HCT116 (cell line): ENCODE results near the gene TMEM240. TPM values are rescaled to one million over a fixed set of nuclear protein-coding genes. Genes with fewer than 3 reads are reported as not detected.
"Not testable (repeated sequence)": the region's sequence is repeated elsewhere in the genome, so short reads cannot be mapped to it uniquely, and the experiment has no call there.

Experiments used
- ATAC-seq: fragments of 200-7000 bp; cut with Tn5 transposase; 2 replicates; pipeline ENCODE4 v1.9.1; 2020; ENCODE audit warnings: mild to moderate bottlenecking, moderate library complexity
- BruUV-seq: library from RNA; stranded (reverse); fragments of 400-500 nt; replicated peaks from 2 replicates; lab custom pipeline; 2021; lab: Mats Ljungman, UMichigan
- CTCF ChIA-PET: fragments of 300-600 bp; sonication (Branson Sonifier 250); formaldehyde crosslinking; loops from one replicate; lab custom pipeline; 2021; ENCODE audit warnings: antibody characterized with exemption; lab: Charles Lee
- POLR2A ChIA-PET: fragments of 300-600, 350-600 bp; sonication (Branson Sonifier 250); formaldehyde crosslinking; loops from one replicate; lab custom pipeline; 2021; ENCODE audit warnings: antibody characterized with exemption; lab: Charles Lee
- RAD21 ChIA-PET, 2 experiments: fragments of 300-600 bp; sonication (Branson Sonifier 250); formaldehyde crosslinking; loops; one replicate each; lab custom pipeline; 2023; ENCODE audit warnings: low total read pairs in 2 of 2; ENCODE audit not compliant: uncharacterized antibody in 2 of 2, unreplicated experiment in 2 of 2, low non-redundant PET in 1 of 2; lab: Charles Lee
- DNase-seq: peaks from one replicate; pipeline ENCODE4 v3.0.0-alpha.2; 2010; ENCODE audit warnings: low read depth, low spot score
- H2AFZ ChIP-seq: fragments of 200-600 bp; shearing (Covaris generic), sonication (generic); 2 replicates; pipeline ENCODE4 v1.6.1; 2017; ENCODE audit warnings: low read depth, mixed run types, mixed read lengths, antibody characterized with exemption, low read length; ENCODE audit not compliant: poor library complexity, severe bottlenecking
- H3K27ac ChIP-seq: 2 replicates; pipeline ENCODE4 v1.5.1; 2012; ENCODE audit warnings: low read depth, low read length
- H3K27me3 ChIP-seq: fragments of 200-600 bp; sonication (generic); 2 replicates; pipeline ENCODE4 v1.6.1; 2016; ENCODE audit warnings: mixed run types, low read length, mixed read lengths; ENCODE audit not compliant: insufficient read depth
- H3K36me3 ChIP-seq, 2 experiments: fragments of 200-500 bp in 1 of 2; fragments of 200-600 bp in 1 of 2; sonication (Bioruptor generic) in 1 of 2; sonication (generic) in 1 of 2; 2 replicates each; pipeline versions ENCODE4 v1.5.1 to v1.6.1; 2014 to 2016; ENCODE audit warnings: low read length in 2 of 2, inconsistent platforms in 1 of 2, mixed read lengths in 1 of 2, mixed run types in 1 of 2; ENCODE audit not compliant: insufficient read depth in 2 of 2, control insufficient read depth in 1 of 2
- H3K4me1 ChIP-seq, 2 experiments: fragments of 200-600 bp in 1 of 2; sonication (generic) in 1 of 2; 2 replicates each; pipeline versions ENCODE4 v1.5.1 to v1.6.1; 2012 to 2017; ENCODE audit warnings: low read length in 2 of 2, inconsistent platforms in 1 of 2, mild to moderate bottlenecking in 1 of 2, mixed read lengths in 1 of 2, mixed run types in 1 of 2, moderate library complexity in 1 of 2; ENCODE audit not compliant: insufficient read depth in 2 of 2, control insufficient read depth in 1 of 2
- H3K4me2 ChIP-seq: fragments of 200-600 bp; sonication (generic); 2 replicates; pipeline ENCODE4 v1.6.1; 2017; ENCODE audit warnings: mixed run types, low read length, mixed read lengths
- H3K4me3 ChIP-seq, 2 experiments: fragments of 200-600 bp in 1 of 2; sonication (generic) in 1 of 2; replicated peaks in 1 of 2; 2 replicates each; pipeline ENCODE4 v1.5.1; 2011 to 2016; ENCODE audit warnings: low read length in 2 of 2, control low read depth in 1 of 2, low read depth in 1 of 2, mild to moderate bottlenecking in 1 of 2, mixed read lengths in 1 of 2, mixed run types in 1 of 2
- H3K79me2 ChIP-seq: fragments of 200-600 bp; sonication (generic); 2 replicates; pipeline ENCODE4 v1.6.1; 2017; ENCODE audit warnings: mild to moderate bottlenecking, mixed run types, low read length, moderate library complexity, mixed read lengths; ENCODE audit not compliant: insufficient read depth
- H3K9ac ChIP-seq: fragments of 200-600 bp; sonication (generic); 2 replicates; pipeline ENCODE4 v1.6.1; 2016; ENCODE audit warnings: low read length, mixed read lengths
- H3K9me2 ChIP-seq: fragments of 200-600 bp; sonication (generic), shearing (Covaris generic); 2 replicates; pipeline ENCODE4 v1.6.1; 2017; ENCODE audit warnings: mixed run types, mild to moderate bottlenecking, moderate library complexity; ENCODE audit not compliant: insufficient read depth
- H3K9me3 ChIP-seq, 2 experiments: fragments of 200-500 bp in 1 of 2; fragments of 200-600 bp in 1 of 2; sonication (Bioruptor generic) in 1 of 2; sonication (generic) in 1 of 2; 2 replicates each; pipeline ENCODE4 v1.6.1; 2014 to 2017; ENCODE audit warnings: low read length in 2 of 2, mixed read lengths in 2 of 2, inconsistent platforms in 1 of 2, low read depth in 1 of 2, mild to moderate bottlenecking in 1 of 2, mixed run types in 1 of 2, moderate library complexity in 1 of 2; ENCODE audit not compliant: control insufficient read depth in 1 of 2, insufficient read depth in 1 of 2
- H4K20me1 ChIP-seq: fragments of 200-600 bp; sonication (generic), shearing (Covaris generic); 2 replicates; pipeline ENCODE4 v1.6.1; 2017; ENCODE audit warnings: mixed run types, mild to moderate bottlenecking, moderate library complexity; ENCODE audit not compliant: insufficient read depth
- intact Hi-C: fragments of 100-400 bp; cut with micrococcal nuclease; formaldehyde crosslinking; loops from 2 replicates; pipeline ENCODE4 v1.10.0; 2022
- total RNA-seq: library from RNA; stranded (reverse); gene quantifications from one replicate; pipeline ENCODE4 v1.2.1, GENCODE V29; 2021; ENCODE audit not compliant: unreplicated experiment

The TMEM240 gene
- total RNA-seq, 1 experiment from 2014 or later = 2.3 TPM

DNA sequence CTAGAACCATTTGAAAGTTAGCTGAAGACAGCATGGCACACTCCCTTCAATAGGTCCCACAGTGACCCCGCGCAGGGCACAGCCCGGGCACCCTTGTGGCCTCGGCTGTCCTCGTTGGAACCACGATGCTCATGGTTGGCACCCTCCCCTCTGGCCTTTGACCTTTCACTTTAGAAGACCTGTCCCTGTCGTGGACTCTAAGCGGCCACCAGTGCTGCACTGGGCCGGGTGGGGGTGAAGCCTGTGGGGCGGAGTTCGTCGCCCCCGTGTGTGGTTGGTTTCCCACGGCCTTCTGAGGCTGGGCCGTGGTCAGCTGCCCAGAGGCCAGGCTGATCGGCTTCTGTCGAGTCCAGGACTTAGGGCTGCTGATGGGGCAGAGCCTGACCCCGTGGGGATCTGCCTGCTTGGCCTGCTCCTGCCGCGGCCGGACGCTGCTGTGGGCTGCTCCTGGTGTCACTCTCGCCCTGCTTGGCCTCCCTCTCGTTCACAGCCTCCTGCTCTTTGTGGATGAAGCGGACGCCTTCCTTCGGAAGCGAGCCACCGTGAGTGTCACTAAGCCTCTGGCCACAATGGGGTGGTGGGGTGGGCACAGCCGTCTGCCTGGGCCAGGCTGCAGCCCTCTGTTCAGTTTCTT lies 15.6 kb downstream of the TMEM240 start:
- ATAC-seq, RAD21 ChIA-PET, POLR2A ChIA-PET, H3K4me2 ChIP-seq, intact Hi-C loops, H3K9me3 ChIP-seq, H3K27me3 ChIP-seq, H2AFZ ChIP-seq, CTCF ChIA-PET, H3K4me1 ChIP-seq, DNase-seq, H3K9ac ChIP-seq, H4K20me1 ChIP-seq, H3K9me2 ChIP-seq, H3K27ac ChIP-seq, BruUV-seq, H3K4me3 ChIP-seq, H3K79me2 ChIP-seq: not testable (repeated sequence)
- H3K36me3 ChIP-seq = peaks cover 6 to 33% of the 10 kb centered on the region in 2 experiments; a peak in 3 of 4 replicates

DNA sequence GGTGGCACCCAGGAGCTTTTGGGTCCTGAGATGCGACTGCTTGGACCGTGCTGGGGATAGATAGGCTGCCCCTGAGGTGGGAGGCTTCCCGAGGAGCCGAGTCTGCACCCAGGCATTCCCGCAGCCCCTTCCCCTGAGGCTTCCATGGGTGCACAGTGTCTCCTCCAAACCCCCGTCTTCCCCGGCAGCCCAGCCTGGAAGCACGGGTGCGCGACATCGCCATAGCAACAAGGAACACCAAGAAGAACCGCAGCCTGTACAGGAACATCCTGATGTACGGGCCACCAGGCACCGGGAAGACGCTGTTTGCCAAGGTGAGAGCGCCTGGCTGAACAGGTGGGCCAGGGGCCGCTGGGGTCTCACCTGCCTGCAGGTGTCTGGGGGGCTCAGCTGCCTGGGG lies 16.8 kb downstream of the TMEM240 start:
- BruUV-seq, H3K9ac ChIP-seq, H3K4me3 ChIP-seq, H3K9me2 ChIP-seq, H3K27me3 ChIP-seq, ATAC-seq, intact Hi-C loops, H3K4me1 ChIP-seq, DNase-seq, H3K79me2 ChIP-seq, CTCF ChIA-PET, POLR2A ChIA-PET, H3K9me3 ChIP-seq, H3K27ac ChIP-seq, H4K20me1 ChIP-seq, H2AFZ ChIP-seq, H3K4me2 ChIP-seq, RAD21 ChIA-PET: not testable (repeated sequence)
- H3K36me3 ChIP-seq = peaks cover 7 to 22% of the 10 kb centered on the region in 2 experiments; a peak in 3 of 4 replicates

DNA sequence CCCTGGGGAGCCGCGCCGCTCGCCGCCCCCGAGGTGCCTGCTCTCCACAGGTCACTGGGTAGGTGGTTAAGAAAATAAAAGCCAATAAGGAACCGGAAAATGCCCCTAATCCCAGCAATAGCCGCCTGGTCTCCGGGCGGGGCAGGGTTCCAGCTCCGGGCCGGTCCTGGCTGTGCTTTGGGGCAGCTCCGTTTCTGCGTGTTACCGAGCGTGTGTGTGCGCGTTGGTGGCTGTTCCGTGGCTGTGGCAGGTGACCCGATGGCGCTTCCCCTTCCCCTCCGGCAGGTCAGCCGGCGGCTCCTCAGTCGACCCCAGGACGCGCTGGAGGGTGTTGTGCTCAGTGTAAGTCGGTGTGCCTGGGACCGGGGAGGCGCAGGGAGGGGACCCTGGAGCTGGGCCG lies 17.2 kb downstream of the TMEM240 start:
- RAD21 ChIA-PET, DNase-seq, BruUV-seq, POLR2A ChIA-PET, CTCF ChIA-PET, H3K4me3 ChIP-seq, H3K9me2 ChIP-seq, H3K27me3 ChIP-seq, H3K9ac ChIP-seq, H3K4me2 ChIP-seq, H2AFZ ChIP-seq, H3K4me1 ChIP-seq, intact Hi-C loops, H3K79me2 ChIP-seq, H3K9me3 ChIP-seq, ATAC-seq, H3K27ac ChIP-seq, H4K20me1 ChIP-seq: not testable (repeated sequence)
- peaks cover 9 to 22% of the 10 kb centered on the region in 2 experiments; a peak in 3 of 4 replicates for H3K36me3 ChIP-seq

DNA sequence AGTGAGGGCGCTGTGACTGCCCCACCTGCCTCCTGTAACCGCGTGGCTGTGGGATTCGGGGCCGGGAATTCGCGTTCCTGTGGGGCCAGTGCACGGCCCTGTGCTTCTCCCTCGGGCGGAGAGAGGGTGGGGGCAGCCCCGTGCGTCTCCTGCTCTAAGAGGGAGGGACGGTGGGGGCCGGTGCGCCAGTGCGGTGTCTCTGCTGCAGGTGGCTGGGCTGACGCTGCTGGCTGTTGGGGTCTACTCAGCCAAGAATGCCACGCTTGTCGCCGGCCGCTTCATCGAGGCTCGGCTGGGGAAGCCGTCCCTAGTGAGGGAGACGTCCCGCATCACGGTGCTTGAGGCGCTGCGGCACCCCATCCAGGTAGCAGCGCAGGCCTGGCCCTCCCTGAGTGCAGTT lies 17.9 kb downstream of the TMEM240 start:
- H4K20me1 ChIP-seq, ATAC-seq, BruUV-seq, H3K27ac ChIP-seq, CTCF ChIA-PET, H2AFZ ChIP-seq, H3K9ac ChIP-seq, DNase-seq, H3K4me2 ChIP-seq, H3K9me3 ChIP-seq, POLR2A ChIA-PET, H3K4me3 ChIP-seq, H3K4me1 ChIP-seq, H3K79me2 ChIP-seq, H3K9me2 ChIP-seq, H3K27me3 ChIP-seq, RAD21 ChIA-PET, intact Hi-C loops: not testable (repeated sequence)
- H3K36me3 ChIP-seq = peaks cover 10 to 21% of the 10 kb centered on the region in 2 experiments; a peak in 3 of 4 replicates
